Left ventricle myocardium inferior (tissue), 1 donor: Measurements from ENCODE around the gene KIAA0319L. TPM values are rescaled to one million over a fixed set of nuclear protein-coding genes. Genes with fewer than 3 reads are reported as not detected.
A peak's percentile ranks its signal among the peaks of the same experiment; 100 is the strongest.

ENCODE experiments used
- DNase-seq: peaks from one replicate; pipeline ENCODE4 v3.0.0-alpha.2; 2020
- H3K27ac ChIP-seq: fragments of 200-600 bp; replicated peaks from 2 replicates; pipeline ENCODE4 v1.8.0; 2021
- H3K27me3 ChIP-seq: fragments of 200-600 bp; 2 replicates; pipeline ENCODE4 v1.8.0; 2021; ENCODE audit warnings: low read depth
- H3K36me3 ChIP-seq: fragments of 200-600 bp; 2 replicates; pipeline ENCODE4 v1.8.0; 2021
- H3K4me1 ChIP-seq: fragments of 200-600 bp; 2 replicates; pipeline ENCODE4 v1.8.0; 2021
- H3K4me3 ChIP-seq: fragments of 200-600 bp; 2 replicates; pipeline ENCODE4 v1.8.0; 2021; ENCODE audit warnings: mild to moderate bottlenecking, moderate library complexity
- H3K9me3 ChIP-seq: fragments of 200-600 bp; replicated peaks from 2 replicates; pipeline ENCODE4 v1.8.0; 2021
- intact Hi-C: fragments of 100-400 bp; cut with micrococcal nuclease; formaldehyde crosslinking; loops from one replicate; pipeline ENCODE4 v1.11.0; 2022
- total RNA-seq: library from RNA; stranded (reverse); fragmentation: NEBNext Ultra II Directional; extraction: Animal tissue kit (Norgen Biotek cat#: 25700); gene quantifications from one replicate; pipeline ENCODE4 v1.2.1, GENCODE V29; 2021
- TF ChIP-seq, protein P1 (sequence below): fragments of 200-600 bp; IDR thresholded peaks from 2 replicates; pipeline ENCODE4 v1.8.0; 2021; ENCODE audit warnings: antibody characterized with exemption, mild to moderate bottlenecking, borderline replicate concordance
- donor health status: DM: no; HTN: yes; CAD: no; lungs with severe emphysema.

Gene KIAA0319L
- total RNA-seq, 1 donor from 2014 or later, result 64.3 TPM

DNA sequence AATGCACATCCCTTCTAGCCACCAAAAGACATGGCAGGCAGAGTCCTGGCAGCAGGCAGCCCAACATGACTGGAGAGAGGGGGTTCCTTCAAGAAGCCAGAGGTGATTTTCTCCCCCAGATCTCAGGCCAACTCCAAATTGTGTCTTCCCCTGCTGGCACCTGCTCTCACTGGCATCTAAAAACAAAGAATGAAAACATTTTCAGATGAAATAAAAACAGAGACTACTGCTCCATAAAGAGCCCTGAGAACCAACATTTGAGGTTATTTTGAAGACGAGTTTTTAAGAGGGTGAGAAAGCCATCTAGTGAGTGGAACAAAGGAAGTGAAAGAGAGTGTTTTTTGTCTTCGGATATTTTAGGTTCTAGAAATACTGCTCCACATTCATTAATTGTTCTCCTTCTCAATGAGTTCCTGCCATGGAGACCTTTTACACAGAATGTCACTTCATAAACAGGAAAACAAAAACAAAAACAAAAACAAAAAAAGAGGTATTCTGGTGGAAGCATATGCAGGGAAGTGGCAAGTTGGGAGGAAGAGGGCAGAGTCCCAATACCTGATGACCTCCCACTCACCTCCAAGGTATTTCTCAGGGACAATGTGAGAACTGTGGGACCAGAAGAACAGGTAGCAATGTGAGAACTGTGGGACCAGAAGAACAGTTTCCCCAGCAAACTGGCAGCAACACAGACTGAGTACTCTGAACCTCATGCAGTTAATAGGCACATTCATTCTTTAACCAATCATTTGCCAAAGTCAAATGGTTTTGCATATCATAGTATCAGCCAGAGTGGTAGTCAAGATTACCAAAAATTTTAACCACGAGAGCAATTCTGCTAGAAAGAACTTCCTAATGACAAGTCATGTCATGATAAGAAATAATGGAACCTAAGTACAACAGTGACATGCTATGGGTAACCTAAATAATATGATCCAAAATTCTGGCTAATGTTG, 50.0 kb downstream of the KIAA0319L start:
- DNase-seq, result no peak
- H3K27ac ChIP-seq, result peak overlapping the region; percentile 23
- peaks cover 51% of the 10 kb centered on the region for H3K4me1 ChIP-seq
- H3K36me3 ChIP-seq, result peaks cover 8% of the 10 kb centered on the region
- no peaks in the 10 kb centered on the region for H3K27me3 ChIP-seq
- H3K4me3 ChIP-seq, result no peak overlapping the region
- H3K9me3 ChIP-seq, result no peaks in the 10 kb centered on the region
- TF ChIP-seq, protein P1, sequence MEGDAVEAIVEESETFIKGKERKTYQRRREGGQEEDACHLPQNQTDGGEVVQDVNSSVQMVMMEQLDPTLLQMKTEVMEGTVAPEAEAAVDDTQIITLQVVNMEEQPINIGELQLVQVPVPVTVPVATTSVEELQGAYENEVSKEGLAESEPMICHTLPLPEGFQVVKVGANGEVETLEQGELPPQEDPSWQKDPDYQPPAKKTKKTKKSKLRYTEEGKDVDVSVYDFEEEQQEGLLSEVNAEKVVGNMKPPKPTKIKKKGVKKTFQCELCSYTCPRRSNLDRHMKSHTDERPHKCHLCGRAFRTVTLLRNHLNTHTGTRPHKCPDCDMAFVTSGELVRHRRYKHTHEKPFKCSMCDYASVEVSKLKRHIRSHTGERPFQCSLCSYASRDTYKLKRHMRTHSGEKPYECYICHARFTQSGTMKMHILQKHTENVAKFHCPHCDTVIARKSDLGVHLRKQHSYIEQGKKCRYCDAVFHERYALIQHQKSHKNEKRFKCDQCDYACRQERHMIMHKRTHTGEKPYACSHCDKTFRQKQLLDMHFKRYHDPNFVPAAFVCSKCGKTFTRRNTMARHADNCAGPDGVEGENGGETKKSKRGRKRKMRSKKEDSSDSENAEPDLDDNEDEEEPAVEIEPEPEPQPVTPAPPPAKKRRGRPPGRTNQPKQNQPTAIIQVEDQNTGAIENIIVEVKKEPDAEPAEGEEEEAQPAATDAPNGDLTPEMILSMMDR, result no peak
- intact Hi-C loops, result no loop called here

DNA sequence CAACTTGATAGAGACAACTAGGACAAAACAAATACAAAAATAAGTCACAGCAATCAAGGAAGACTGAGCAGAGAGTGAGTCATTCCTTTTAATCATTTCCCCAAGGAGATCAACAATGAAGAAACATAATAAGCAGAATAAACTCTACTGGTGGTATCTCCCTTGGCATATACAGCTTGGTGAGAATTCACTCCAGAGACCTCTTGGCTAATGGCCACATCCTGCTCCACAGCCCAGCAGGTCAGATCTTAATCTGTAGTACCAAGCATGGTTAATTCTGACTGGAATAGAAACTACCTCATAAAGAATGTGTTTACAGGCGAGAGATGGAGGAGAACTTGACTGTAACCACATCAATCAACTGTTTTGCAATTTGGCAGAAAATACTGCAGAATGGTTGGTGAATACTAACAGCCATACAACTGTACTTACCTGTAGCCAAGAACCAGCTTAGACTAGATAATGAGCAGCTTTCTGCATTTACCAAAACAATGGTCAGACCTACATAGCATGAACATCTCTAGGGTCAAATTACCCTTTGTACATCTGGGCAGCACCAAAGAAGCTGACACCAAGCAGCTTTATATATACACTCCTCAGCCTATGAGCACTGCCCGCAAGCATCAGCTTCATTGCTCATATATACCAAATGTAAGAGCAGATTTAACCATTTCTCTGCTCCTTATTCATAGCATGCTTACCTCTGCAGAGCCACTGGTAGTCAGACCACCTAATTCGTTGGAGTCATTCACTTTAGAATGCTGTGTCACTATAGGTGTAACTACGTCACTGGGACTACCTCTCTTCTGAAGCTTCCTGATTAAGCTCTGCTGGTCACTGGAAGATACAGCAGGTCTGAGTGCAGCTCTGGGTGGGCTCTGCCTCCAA, 51.0 kb downstream of the KIAA0319L start:
- intact Hi-C loops, result no loop called here
- Histone ChIP-seq H3K27me3 (no peaks in the 10 kb centered on the region), H3K9me3 (no peaks in the 10 kb centered on the region), H3K4me1 (peaks cover 51% of the 10 kb centered on the region), H3K4me3 (no peak overlapping the region), H3K36me3 (peaks cover 8% of the 10 kb centered on the region), H3K27ac (peak overlapping the region; percentile 23)
- TF ChIP-seq, protein P1, result no peak
- no peak for DNase-seq

DNA sequence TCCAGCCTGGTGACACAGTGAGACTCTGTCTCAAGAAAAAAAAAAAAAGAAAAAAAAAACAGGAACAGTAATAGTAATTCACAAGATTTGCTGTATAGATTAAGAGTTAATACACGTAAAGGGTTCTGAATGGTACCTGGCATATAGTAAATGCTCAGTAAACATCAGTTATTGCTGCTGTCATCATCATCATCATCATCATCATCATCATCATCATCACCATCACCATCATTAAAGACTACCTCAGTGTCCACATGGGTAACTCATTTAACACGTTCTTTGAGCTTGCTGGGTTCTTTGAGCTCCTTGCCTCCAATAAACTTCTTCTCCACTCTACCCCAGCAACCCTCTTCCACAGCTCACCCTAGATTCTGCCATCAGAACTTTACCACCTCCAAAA, 55.0 kb downstream of the KIAA0319L start:
- intact Hi-C loops, result no loop called here
- H3K27me3 ChIP-seq, result no peaks in the 10 kb centered on the region
- no peak overlapping the region for H3K27ac ChIP-seq
- H3K36me3 ChIP-seq, result peaks cover 8% of the 10 kb centered on the region
- peaks cover 40% of the 10 kb centered on the region for H3K4me1 ChIP-seq
- DNase-seq, result no peak
- no peaks in the 10 kb centered on the region for H3K9me3 ChIP-seq
- TF ChIP-seq, protein P1, result no peak
- H3K4me3 ChIP-seq, result no peak overlapping the region

DNA sequence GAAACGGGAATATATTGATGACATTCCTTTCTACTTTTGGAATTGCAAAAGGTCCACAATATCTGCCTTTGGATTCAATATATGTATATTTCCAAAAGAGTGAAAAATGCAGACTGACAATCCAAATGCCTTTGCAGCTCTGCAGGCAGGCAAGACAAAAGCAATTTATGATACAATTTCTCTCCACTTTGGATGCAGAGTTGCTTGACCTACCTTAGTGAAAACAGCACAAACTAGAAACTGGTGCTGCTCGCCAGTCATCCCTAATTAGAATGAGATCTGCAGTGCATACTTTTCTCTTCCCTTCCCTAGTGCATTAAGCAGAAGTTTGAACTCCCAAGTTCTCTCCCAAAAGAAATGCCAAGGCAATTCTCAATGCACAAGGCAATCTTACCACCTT, 56.8 kb downstream of the KIAA0319L start:
- Histone ChIP-seq H3K9me3 (no peaks in the 10 kb centered on the region), H3K27ac (no peak overlapping the region), H3K27me3 (no peaks in the 10 kb centered on the region), H3K4me1 (peaks cover 22% of the 10 kb centered on the region), H3K4me3 (no peak overlapping the region), H3K36me3 (no peaks in the 10 kb centered on the region)
- DNase-seq, result no peak
- TF ChIP-seq, protein P1, result no peak
- intact Hi-C loops, result no loop called here

DNA sequence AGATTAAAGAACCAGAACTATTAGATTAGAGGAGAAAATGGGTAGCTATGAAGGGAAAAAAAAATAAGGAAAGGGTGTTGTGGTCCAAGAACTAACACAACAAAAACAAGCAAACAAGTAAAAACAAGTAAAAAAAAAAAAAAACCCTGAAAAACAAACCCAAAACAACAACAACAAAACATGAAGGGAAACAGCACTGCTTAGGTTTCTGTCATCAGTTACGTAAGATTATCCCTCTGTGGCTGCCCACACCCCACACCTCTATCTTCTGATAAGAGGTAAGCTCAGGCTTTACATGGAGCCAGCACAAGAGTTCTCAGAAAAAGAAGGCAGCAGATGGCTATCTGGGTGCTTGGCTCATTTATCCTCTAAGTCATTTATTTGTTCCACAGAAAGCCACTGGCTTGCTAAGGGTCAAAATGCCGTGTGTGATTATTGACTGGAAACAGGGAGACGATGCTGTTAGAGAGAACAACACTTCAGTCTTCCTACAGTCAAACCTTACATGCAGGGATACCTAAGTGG, 57.5 kb downstream of the KIAA0319L start:
- Histone ChIP-seq H3K4me1 (peaks cover 19% of the 10 kb centered on the region), H3K4me3 (no peak overlapping the region), H3K9me3 (no peaks in the 10 kb centered on the region), H3K36me3 (no peaks in the 10 kb centered on the region), H3K27ac (no peak overlapping the region), H3K27me3 (no peaks in the 10 kb centered on the region)
- DNase-seq, result no peak
- intact Hi-C loops, result no loop called here
- TF ChIP-seq, protein P1, result no peak
